Mesenteric fat pad (tissue), 1 donor: Measurements from ENCODE around the gene FBXL14. TPM values are rescaled to one million over a fixed set of nuclear protein-coding genes. Genes with fewer than 3 reads are reported as not detected.

Experiments
- DNase-seq: peaks from one replicate; pipeline ENCODE4 v3.0.0-alpha.2; 2020; ENCODE audit warnings: low spot score
- total RNA-seq: library from RNA; stranded (reverse); fragmentation: NEBNext Ultra II Directional; extraction: Animal tissue kit (Norgen Biotek cat#: 25700); gene quantifications from one replicate; pipeline ENCODE4 v1.2.1, GENCODE V29; 2021
- donor health status: DM: yes; HTN: yes; CAD: no.

Gene FBXL14
- total RNA-seq, 1 donor from 2014 or later: 8.4 TPM

- DNase-seq: peak; percentile 55
Observed at GRCh38 chr12:1517734-1518525, 76.5 kb downstream of the FBXL14 start.

GRCh38 chr12:1517007-1517406 is 77.4 kb downstream of the FBXL14 start:
- peak; percentile 9 for DNase-seq

Other genes with a start within 250 kb of the FBXL14 start
- gene WNT5B, start 34.6 kb upstream of the FBXL14 start, total RNA-seq: 2.3 TPM
- gene ADIPOR2, start 96.5 kb upstream of the FBXL14 start, total RNA-seq: 119 TPM
- gene LRTM2, start 226.0 kb upstream of the FBXL14 start, total RNA-seq: not detected